Vagina (tissue), 2 donors: ENCODE results near the gene PTK6. TPM values are rescaled to one million over a fixed set of nuclear protein-coding genes. Genes with fewer than 3 reads are reported as not detected.

Source experiments
- DNase-seq, 2 donors: peaks; one replicate each; pipeline ENCODE4 v3.0.0-alpha.2; 2017; ENCODE audit errors: extremely low spot score in 2 of 2
- H3K27ac ChIP-seq: fragments of 200-600 bp; sonication (generic); one replicate; pipeline ENCODE4 v1.5.1; 2019
- H3K27me3 ChIP-seq: fragments of 200-600 bp; sonication (generic); one replicate; pipeline ENCODE4 v1.5.1; 2019
- H3K36me3 ChIP-seq, 2 donors: fragments of 200-600 bp; sonication (generic); one replicate each; pipeline ENCODE4 v1.5.1; 2017 to 2019
- H3K4me1 ChIP-seq: fragments of 200-600 bp; sonication (generic); one replicate; pipeline ENCODE4 v1.5.1; 2019
- H3K4me3 ChIP-seq, 2 donors: fragments of 200-600 bp; sonication (generic); 1 replicate in 1 of 2; 2 replicates in 1 of 2; pipeline ENCODE4 v1.5.1; 2016 to 2019
- H3K9me3 ChIP-seq: fragments of 200-600 bp; sonication (generic); one replicate; pipeline ENCODE4 v1.5.1; 2019
- POLR2A ChIP-seq, 2 donors: fragments of 450-650 bp; IDR thresholded peaks; one replicate each; pipeline ENCODE4 v1.6.1; 2017; ENCODE audit warnings: antibody characterized with exemption in 2 of 2, mild to moderate bottlenecking in 2 of 2, moderate library complexity in 2 of 2
- POLR2AphosphoS5 ChIP-seq, 2 donors: sonication (generic); formaldehyde crosslinking; IDR thresholded peaks; one replicate each; pipeline ENCODE4 v1.9.0; 2017; ENCODE audit warnings: antibody characterized with exemption in 2 of 2, mild to moderate bottlenecking in 2 of 2, low read depth in 1 of 2; ENCODE audit not compliant: insufficient read depth in 1 of 2
- intact Hi-C: fragments of 100-400 bp; cut with DNase I; formaldehyde crosslinking; loops from one replicate; pipeline ENCODE4 v1.15.1; 2023
- total RNA-seq: library from RNA; depleted of rRNA; stranded (reverse); fragments of >200 nt; gene quantifications from one replicate; pipeline ENCODE4 v1.2.3, GENCODE V29; 2016
- TF ChIP-seq, protein P1 (sequence below), 3 experiments: fragments of 450-650 bp in 2 of 3; fragments of 200-600 bp in 1 of 3; sonication (generic) in 1 of 3; IDR thresholded peaks; one replicate each; pipeline ENCODE4 v1.5.1; 2017 to 2019; ENCODE audit warnings: antibody characterized with exemption in 3 of 3, mild to moderate bottlenecking in 2 of 3, moderate library complexity in 2 of 3

PTK6 gene
- total RNA-seq, 1 donor from 2014 or later: 25.8 TPM

DNA sequence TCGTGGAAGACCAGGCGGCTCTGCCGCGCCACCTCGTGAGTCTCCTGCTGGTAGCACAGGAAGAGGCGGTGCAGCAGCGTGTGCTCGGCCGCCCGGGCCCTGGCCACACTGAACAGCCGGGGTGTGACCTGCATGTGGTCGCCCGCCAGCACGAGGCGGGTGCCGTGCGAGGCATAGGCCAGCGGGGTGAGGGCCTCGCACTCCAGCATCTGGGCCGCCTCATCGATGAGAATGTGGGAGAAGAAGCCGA is 29.9 kb upstream of the PTK6 start:
- Histone ChIP-seq H3K4me3 (no peak overlapping the region), H3K27ac (no peak overlapping the region), H3K9me3 (no peaks in the 10 kb centered on the region), H3K4me1 (no peaks in the 10 kb centered on the region), H3K27me3 (no peaks in the 10 kb centered on the region), H3K36me3 (peaks cover 0 to 23% of the 10 kb centered on the region in 2 donors)
- TF ChIP-seq POLR2AphosphoS5 (IDR thresholded peaks at IDR 0.05; ENCODE audit: insufficient read depth in 1 of 2, low read depth in 1 of 2): no peak
- TF ChIP-seq, protein P1, sequence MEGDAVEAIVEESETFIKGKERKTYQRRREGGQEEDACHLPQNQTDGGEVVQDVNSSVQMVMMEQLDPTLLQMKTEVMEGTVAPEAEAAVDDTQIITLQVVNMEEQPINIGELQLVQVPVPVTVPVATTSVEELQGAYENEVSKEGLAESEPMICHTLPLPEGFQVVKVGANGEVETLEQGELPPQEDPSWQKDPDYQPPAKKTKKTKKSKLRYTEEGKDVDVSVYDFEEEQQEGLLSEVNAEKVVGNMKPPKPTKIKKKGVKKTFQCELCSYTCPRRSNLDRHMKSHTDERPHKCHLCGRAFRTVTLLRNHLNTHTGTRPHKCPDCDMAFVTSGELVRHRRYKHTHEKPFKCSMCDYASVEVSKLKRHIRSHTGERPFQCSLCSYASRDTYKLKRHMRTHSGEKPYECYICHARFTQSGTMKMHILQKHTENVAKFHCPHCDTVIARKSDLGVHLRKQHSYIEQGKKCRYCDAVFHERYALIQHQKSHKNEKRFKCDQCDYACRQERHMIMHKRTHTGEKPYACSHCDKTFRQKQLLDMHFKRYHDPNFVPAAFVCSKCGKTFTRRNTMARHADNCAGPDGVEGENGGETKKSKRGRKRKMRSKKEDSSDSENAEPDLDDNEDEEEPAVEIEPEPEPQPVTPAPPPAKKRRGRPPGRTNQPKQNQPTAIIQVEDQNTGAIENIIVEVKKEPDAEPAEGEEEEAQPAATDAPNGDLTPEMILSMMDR (IDR thresholded peaks at IDR 0.05): no peak
- TF ChIP-seq POLR2A (IDR thresholded peaks at IDR 0.05): no peak
- DNase-seq: no peak
- intact Hi-C loops: no loop called here

DNA sequence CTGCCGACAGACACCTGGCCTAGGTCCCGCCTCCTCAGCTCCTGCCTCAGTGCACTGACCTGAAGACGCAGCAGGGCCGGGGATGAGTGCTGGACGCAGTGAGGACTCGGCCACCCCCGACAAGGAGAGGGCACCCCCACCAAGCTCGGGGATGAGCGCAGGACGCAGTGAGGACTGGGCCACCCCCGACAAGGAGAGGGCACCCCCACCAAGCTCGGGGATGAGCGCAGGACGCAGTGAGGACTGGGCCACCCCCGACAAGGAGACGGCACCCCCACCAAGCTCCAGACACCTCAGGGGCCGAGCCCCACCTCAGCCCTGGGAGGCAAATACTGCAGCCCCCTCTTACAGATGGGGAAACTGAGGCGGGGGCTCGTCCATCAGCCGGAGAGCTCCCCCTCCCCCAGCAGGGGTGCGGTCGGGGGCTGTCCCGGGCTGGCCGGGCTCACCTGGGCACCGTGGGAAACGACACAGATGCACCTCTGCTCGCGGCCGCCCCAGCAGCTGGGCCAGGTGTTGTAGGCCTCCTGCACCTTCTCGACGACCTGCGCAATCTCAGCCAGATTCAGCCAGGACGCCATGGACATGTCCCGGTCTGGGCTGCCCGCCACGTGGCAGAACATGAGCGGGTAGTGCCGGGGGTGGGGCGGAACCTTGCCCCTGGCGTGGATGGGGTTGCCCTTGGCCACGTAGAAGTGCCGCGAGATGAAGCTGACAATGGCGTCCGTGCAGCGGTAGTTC is 29.4 kb upstream of the PTK6 start:
- no peak for DNase-seq
- intact Hi-C loops: no loop called here
- peaks cover 0 to 28% of the 10 kb centered on the region in 2 donors for H3K36me3 ChIP-seq

DNA sequence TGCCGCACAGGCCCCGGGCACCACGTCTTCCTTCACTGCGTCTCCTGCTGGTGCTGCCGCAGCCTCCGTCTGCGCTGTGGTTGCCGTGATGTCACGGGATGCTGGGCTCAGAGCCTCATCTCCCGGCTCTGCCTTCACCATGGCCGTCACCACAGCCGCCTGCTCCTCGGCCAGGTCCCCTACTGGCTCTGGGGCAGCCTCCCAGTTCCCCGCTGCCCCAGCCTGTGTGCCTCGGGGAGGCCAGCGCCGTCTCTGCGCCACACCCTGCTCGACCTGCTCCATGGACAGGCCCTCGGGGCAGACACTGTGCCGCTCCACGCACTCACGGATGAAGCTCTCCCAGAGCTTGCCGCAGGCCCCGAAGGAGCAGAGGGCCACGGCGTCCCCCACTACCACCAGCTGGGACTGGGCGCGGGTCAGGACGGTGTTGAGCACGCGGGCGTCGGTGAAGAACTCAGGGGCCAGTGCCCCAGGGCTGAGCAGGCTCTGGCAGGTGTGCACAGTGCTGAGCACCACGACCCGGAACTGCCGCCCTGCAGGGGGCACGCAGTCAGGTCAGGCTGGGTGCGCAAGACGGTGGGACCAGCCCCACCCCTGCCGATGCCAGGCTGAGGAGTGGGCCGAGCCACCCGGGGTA is 28.6 kb upstream of the PTK6 start:
- intact Hi-C loops: no loop called here
- Histone ChIP-seq H3K9me3 (no peaks in the 10 kb centered on the region), H3K4me1 (no peaks in the 10 kb centered on the region), H3K4me3 (no peak overlapping the region), H3K27me3 (no peaks in the 10 kb centered on the region), H3K36me3 (peaks cover 0 to 36% of the 10 kb centered on the region in 2 donors), H3K27ac (no peak overlapping the region)
- no peak for TF ChIP-seq POLR2AphosphoS5 (IDR thresholded peaks at IDR 0.05; ENCODE audit: insufficient read depth in 1 of 2, low read depth in 1 of 2)
- TF ChIP-seq, protein P1 (IDR thresholded peaks at IDR 0.05): no peak
- TF ChIP-seq POLR2A (IDR thresholded peaks at IDR 0.05): no peak
- DNase-seq: no peak

More for the DNA sequence above, 29.4 kb upstream of the PTK6 start:
- H3K4me3 ChIP-seq: no peak overlapping the region
- H3K27ac ChIP-seq: no peak overlapping the region
- H3K4me1 ChIP-seq: no peaks in the 10 kb centered on the region
- H3K9me3 ChIP-seq: no peaks in the 10 kb centered on the region
- TF ChIP-seq POLR2AphosphoS5 (IDR thresholded peaks at IDR 0.05; ENCODE audit: insufficient read depth in 1 of 2, low read depth in 1 of 2): no peak
- TF ChIP-seq, protein P1 (IDR thresholded peaks at IDR 0.05): no peak
- H3K27me3 ChIP-seq: no peaks in the 10 kb centered on the region

DNA sequence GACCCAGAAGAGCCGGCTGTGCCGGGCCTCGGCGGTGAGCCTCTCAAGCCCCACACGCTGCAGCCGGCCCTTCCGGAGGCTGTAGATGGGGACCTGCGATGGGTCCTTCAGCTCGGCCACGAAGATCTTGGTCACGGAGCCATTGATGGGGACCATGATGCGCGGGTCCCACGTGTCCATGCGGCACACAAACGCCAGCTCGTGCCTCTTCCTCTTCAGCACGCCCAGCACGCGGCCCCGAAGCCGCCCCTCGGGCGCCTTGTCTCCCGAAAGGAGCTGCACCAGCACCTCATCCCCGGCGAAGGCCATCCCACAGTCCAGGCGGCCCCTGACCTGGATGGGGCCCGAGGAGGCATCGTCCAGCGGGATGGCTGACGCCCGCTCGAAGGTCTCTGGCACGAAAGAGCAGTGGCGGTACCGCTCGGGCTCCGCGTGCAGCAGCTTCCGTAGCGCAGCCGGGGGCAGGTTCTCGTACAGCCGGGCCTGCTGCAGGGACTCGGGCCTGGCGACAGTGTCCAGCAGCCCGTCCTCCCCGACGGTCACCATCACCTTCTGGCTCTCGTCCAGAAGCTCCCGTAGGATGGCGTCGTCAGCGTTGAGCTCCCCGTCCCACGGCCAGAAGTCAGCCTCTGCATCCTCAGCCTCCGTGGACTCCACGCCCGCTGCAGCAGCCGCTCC is 28.0 kb upstream of the PTK6 start:
- no peak overlapping the region for H3K27ac ChIP-seq
- H3K9me3 ChIP-seq: no peaks in the 10 kb centered on the region
- peaks cover 0 to 42% of the 10 kb centered on the region in 2 donors for H3K36me3 ChIP-seq
- intact Hi-C loops: no loop called here
- no peaks in the 10 kb centered on the region for H3K4me1 ChIP-seq
- TF ChIP-seq, protein P1 (IDR thresholded peaks at IDR 0.05): no peak
- TF ChIP-seq POLR2AphosphoS5 (IDR thresholded peaks at IDR 0.05; ENCODE audit: insufficient read depth in 1 of 2, low read depth in 1 of 2): no peak
- no peak for TF ChIP-seq POLR2A (IDR thresholded peaks at IDR 0.05)
- H3K27me3 ChIP-seq: no peaks in the 10 kb centered on the region
- H3K4me3 ChIP-seq: no peak overlapping the region
- DNase-seq: no peak
